Islet precursor cell (in vitro differentiated cells): ENCODE data around the gene ZMYM3.

Experiments
- DNase-seq: peaks from one replicate; pipeline ENCODE4 v3.0.0-alpha.2; 2018

Gene ZMYM3

GRCh38 chrX:71252221-71252620 lies 1.7 kb downstream of the ZMYM3 start:
- DNase-seq = no peak

DNA sequence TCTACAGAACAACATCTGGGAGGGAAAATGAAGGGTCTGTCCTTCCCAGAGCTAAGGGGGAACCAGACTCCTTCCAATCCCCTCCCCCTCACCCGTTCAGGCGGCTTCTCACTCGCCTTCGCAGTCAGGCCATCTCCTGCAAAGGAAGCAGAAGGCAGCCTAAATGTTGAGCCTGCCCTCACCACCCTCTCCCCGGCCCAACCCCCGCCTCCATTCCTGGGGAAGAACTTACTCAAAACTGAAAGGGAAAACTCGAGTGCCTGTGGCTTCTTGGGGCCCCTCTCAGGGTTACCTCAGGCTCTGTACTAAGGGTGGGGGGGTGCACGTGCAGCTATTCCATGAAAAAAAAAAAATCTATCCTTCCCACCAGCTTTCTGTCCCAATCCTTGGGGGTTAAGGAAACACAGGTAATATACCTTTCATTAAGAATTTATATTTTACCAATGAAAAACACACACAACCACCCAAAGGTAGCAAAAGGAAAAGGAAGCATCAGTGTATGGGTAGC lies 2.4 kb downstream of the ZMYM3 start:
- DNase-seq = no peak

GRCh38 chrX:71250841-71251240 lies 3.1 kb downstream of the ZMYM3 start:
- DNase-seq = no peak

DNA sequence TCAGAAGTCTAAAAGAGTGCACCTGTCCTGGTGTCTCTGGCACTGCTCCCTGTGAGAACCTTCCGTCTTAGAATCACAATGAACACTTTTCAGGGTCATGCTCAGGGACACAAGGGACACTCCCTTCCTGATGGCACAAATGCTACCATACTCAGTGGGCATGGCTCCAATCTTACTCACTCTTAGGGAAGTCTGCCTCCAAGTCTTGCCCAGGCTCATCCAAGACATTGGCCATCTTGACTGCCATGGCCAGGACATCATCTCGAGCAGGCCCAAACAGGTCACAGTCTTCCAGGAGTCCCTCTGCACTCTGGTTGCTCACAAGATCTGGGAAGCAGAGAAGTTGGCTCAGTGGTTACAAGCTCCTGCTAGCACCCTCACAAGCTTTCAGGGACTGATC lies 8.8 kb downstream of the ZMYM3 start:
- DNase-seq = no peak

GRCh38 chrX:71244359-71245128 lies 9.4 kb downstream of the ZMYM3 start:
- DNase-seq = no peak

DNA sequence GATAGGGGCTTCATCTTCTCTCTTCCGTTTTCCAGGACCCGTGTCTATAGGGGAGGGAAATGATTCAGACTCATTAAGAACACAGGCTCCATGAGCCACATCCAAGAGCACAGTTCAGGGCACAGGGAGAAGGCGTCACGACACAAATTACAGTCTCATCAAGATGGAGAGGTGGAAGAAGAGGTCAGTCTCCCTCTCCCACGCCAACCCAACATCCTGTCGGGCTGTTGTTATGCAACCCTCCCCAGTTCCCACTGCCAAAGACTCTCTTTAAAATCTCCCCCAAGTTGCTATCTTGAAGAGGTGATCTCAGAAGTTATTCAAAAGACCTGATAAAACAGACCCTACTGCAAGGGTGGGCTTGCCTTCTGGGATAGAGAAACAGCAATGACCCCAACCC lies 12.6 kb downstream of the ZMYM3 start:
- DNase-seq = no peak

- no peak for DNase-seq
Observed at GRCh38 chrX:71239781-71240180, 14.2 kb downstream of the ZMYM3 start.

- DNase-seq = no peak
Observed at GRCh38 chrX:71236836-71237235, 17.1 kb downstream of the ZMYM3 start.

GRCh38 chrX:71235482-71235881 lies 18.5 kb downstream of the ZMYM3 start:
- DNase-seq = no peak

- no peak for DNase-seq
Observed at GRCh38 chrX:71228063-71228642, 25.8 kb downstream of the ZMYM3 start.

GRCh38 chrX:71227370-71228062 lies 26.4 kb downstream of the ZMYM3 start:
- no peak for DNase-seq

DNA sequence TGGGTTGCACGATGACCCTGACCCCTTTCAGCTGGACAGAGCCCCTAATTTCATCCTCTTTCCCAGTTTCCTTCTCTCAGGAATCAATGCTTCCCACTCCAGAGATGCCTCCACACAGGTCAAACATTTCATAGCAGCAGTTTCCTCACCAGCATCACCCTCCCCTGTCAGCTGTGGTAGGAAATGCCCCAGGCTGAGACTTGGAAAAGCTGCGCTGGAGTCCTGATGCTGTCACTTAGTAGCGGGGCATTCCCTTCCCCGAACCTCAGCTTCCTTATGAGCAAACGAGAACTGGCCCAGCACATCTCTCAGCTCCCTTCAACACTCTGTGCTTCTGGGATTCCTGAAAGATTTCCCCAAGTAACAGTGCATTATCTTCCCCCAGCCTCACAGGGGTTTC lies 28.3 kb downstream of the ZMYM3 start:
- DNase-seq = no peak

- no peak for DNase-seq
Observed at GRCh38 chrX:71225009-71225408, 28.9 kb downstream of the ZMYM3 start.

GRCh38 chrX:71224098-71224708 lies 29.7 kb downstream of the ZMYM3 start:
- no peak for DNase-seq

GRCh38 chrX:71222929-71223328 lies 31.0 kb downstream of the ZMYM3 start, which contains the start of gene GJB1:
Gene GJB1 (plus strand): TSS chrX:71223224. CDS start chrX:71223708, 484 bp downstream.
- no peak for DNase-seq

GRCh38 chrX:71221145-71221544 lies 32.8 kb downstream of the ZMYM3 start:
- no peak for DNase-seq

GRCh38 chrX:71217298-71217697 lies 36.6 kb downstream of the ZMYM3 start:
- DNase-seq = no peak

- DNase-seq = no peak
Observed at GRCh38 chrX:71216485-71216884, 37.5 kb downstream of the ZMYM3 start.

GRCh38 chrX:71215338-71215912 lies 38.5 kb downstream of the ZMYM3 start:
- no peak for DNase-seq

- DNase-seq = no peak
Observed at GRCh38 chrX:71214604-71215337, 39.2 kb downstream of the ZMYM3 start.

DNA sequence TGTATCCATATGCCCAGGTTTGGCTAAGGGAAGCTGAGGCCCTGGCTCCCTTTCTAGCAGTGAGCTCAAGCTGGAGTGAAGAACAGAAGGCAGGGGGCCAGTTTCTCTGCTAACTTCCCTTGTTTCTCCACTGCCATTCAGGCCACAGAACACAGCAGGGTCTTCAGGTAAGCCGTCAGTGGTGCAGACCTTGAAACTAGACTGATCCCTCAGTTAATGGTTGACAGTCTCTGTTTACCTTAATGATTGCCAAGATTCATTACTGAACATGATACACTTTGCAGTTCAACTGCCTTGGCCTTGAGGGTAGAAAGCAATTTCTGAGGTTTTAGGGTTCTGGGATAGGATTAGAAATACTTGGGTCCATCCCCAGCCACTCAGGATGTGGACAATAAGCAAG lies 39.8 kb downstream of the ZMYM3 start:
- no peak for DNase-seq

DNA sequence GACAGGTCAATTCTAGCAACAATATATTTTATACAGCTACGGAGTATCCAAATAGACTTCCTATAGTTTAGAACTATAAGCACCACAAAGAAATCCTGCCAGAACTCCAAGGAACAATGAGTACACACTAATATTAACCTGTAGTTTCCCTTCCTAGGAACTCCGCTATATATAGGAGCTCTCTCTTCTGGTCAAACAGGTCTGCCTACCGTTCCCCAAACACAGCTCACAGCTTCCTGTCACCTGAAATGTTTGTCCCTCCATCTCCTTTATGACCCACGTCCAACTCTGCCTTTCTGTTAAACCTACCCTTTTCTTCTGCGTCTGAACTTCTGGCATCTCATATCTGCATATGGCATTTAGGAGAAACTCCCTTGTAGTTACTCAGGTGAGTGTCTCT lies 41.4 kb downstream of the ZMYM3 start:
- no peak for DNase-seq
